Mesendoderm (in vitro differentiated cells): ENCODE results near the gene FILIP1L.
A peak's percentile ranks its signal among the peaks of the same experiment; 100 is the strongest.

ENCODE experiments used
- DNase-seq: peaks from one replicate; pipeline ENCODE4 v3.0.0; 2013
- H2AK5ac ChIP-seq: 2 replicates; pipeline ENCODE4 v1.6.1; 2013; ENCODE audit warnings: low read length, inconsistent platforms
- H2BK120ac ChIP-seq: 2 replicates; pipeline ENCODE4 v1.6.1; 2013; ENCODE audit warnings: low read depth, mild to moderate bottlenecking, low read length, moderate library complexity, mixed read lengths
- H2BK15ac ChIP-seq: replicated peaks from 2 replicates; pipeline ENCODE4 v1.6.1; 2013; ENCODE audit warnings: low read depth, mild to moderate bottlenecking, moderate library complexity
- H2BK5ac ChIP-seq: 2 replicates; pipeline ENCODE4 v1.6.1; 2013; ENCODE audit warnings: low read length, inconsistent platforms
- H3K18ac ChIP-seq: 2 replicates; pipeline ENCODE4 v1.6.1; 2013; ENCODE audit warnings: mild to moderate bottlenecking, low read length, mixed read lengths
- H3K23ac ChIP-seq: one replicate; pipeline ENCODE4 v1.6.1; 2013; ENCODE audit warnings: low read length
- H3K27ac ChIP-seq: 2 replicates; pipeline ENCODE4 v1.5.1; 2013; ENCODE audit warnings: low read depth, mild to moderate bottlenecking, inconsistent platforms, low read length, moderate library complexity
- H3K27me3 ChIP-seq: 2 replicates; pipeline ENCODE4 v1.6.1; 2013; ENCODE audit warnings: low read length, control low read depth, mild to moderate bottlenecking, inconsistent platforms; ENCODE audit not compliant: insufficient read depth, poor library complexity
- H3K36me3 ChIP-seq: 2 replicates; pipeline ENCODE4 v1.6.1; 2013; ENCODE audit warnings: low read length, inconsistent platforms; ENCODE audit not compliant: control insufficient read depth, insufficient read depth
- H3K4ac ChIP-seq: one replicate; pipeline ENCODE4 v1.6.1; 2013; ENCODE audit warnings: low read depth, mild to moderate bottlenecking, low read length, moderate library complexity
- H3K4me1 ChIP-seq: 2 replicates; pipeline ENCODE4 v1.6.1; 2013; ENCODE audit warnings: low read depth, low read length, inconsistent platforms; ENCODE audit not compliant: control insufficient read depth
- H3K4me2 ChIP-seq: 2 replicates; pipeline ENCODE4 v1.6.1; 2013; ENCODE audit warnings: low read length
- H3K4me3 ChIP-seq: 2 replicates; pipeline ENCODE4 v1.5.1; 2013; ENCODE audit warnings: mild to moderate bottlenecking, low read length
- H3K56ac ChIP-seq: one replicate; pipeline ENCODE4 v1.6.1; 2013; ENCODE audit warnings: low read length
- H3K79me1 ChIP-seq: 2 replicates; pipeline ENCODE4 v1.6.1; 2013; ENCODE audit warnings: low read length, inconsistent platforms
- H3K79me2 ChIP-seq: 2 replicates; pipeline ENCODE4 v1.6.1; 2013; ENCODE audit warnings: mild to moderate bottlenecking, low read length; ENCODE audit not compliant: control insufficient read depth, insufficient read depth
- H3K9ac ChIP-seq: 2 replicates; pipeline ENCODE4 v1.6.1; 2013; ENCODE audit warnings: low read length, inconsistent platforms
- H4K5ac ChIP-seq: one replicate; pipeline ENCODE4 v1.6.1; 2013; ENCODE audit warnings: low read length
- H4K8ac ChIP-seq: one replicate; pipeline ENCODE4 v1.6.1; 2013; ENCODE audit warnings: low read depth, mild to moderate bottlenecking, control low read depth, low read length, moderate library complexity
- WGBS: extraction: QIAGEN DNeasy Blood & Tissue Kit; methylation state at CpG from one replicate; pipeline ENCODE4 v1.1.7; 2013; ENCODE audit warnings: low lambda C conversion rate, missing lambda C conversion rate; ENCODE audit not compliant: insufficient coverage; ENCODE audit errors: extremely low coverage; 5-methylcytosine and 5-hydroxymethylcytosine counted together

FILIP1L gene

DNA sequence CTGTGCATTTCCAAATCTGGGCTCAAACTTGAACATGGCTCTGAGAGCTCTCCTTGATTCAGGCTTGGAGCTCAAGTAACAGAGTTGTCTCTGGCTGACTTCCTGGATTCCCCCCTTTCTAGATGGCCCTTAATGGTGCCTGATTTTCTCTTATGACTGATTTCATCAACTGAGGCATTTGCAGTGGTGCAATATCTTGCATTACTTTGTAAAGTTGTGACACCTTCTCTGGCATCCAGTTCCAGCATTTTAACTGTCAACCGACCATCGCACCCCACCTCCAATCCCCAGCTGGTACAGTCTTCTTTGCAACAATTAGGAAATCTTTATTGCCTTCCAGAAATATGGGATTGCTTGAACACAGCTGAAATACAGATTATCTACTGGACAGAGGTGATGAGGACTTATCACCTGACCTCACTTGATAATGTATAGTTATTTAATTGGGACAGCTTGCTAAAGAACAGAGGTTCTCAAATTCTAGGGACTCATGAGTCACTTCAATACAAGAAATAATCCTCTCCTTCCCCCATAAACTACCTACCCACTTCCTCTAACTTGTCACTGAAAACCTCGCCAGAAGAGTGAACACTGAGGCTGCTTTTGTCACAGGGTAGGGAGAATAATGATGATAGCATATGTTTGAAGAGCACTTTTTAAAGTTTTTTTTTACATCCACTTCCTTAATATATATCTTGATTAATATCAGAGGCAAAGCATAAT lies 41.8 kb downstream of the FILIP1L start:
- H4K5ac ChIP-seq: no peak overlapping the region
- no CpG with 5 or more reads among the region's 3 CpGs for WGBS
- no peaks in the 10 kb centered on the region for H3K36me3 ChIP-seq
- no peaks in the 10 kb centered on the region for H3K79me2 ChIP-seq
- H2AK5ac ChIP-seq: no peak overlapping the region
- peaks cover 5% of the 10 kb centered on the region for H3K4me1 ChIP-seq
- no peak overlapping the region for H3K56ac ChIP-seq
- H3K27me3 ChIP-seq: no peaks in the 10 kb centered on the region
- no peak overlapping the region for H2BK120ac ChIP-seq
- no peak overlapping the region for H3K9ac ChIP-seq
- H2BK15ac ChIP-seq: no peak overlapping the region
- H3K4me3 ChIP-seq: no peak overlapping the region
- H3K4me2 ChIP-seq: no peak overlapping the region
- no peak overlapping the region for H3K18ac ChIP-seq
- no peak overlapping the region for H3K4ac ChIP-seq
- no peak overlapping the region for H3K23ac ChIP-seq
- no peak for DNase-seq
- H3K79me1 ChIP-seq: no peaks in the 10 kb centered on the region
- H4K8ac ChIP-seq: no peak overlapping the region
- H2BK5ac ChIP-seq: no peak overlapping the region
- H3K27ac ChIP-seq: no peak overlapping the region

DNA sequence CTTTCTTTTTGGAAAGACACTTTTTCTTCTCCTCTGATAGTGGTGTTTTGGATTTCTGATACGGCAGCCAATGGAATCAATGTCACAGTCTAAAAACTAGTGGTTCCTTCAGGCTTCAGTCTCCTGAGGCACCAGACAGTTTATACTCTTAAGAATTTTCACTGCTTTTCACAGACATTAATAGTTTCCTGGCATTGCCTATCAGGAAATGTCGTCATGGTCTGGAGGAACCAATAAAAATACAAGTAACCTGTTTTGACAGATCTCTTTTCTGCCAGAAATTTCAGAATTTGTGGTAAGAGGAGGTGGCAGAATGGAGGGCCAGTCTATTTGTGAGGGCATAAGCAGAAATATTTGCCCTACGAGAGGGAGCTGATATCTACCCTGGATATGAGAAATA lies 44.8 kb downstream of the FILIP1L start:
- H2BK120ac ChIP-seq: no peak overlapping the region
- no peak overlapping the region for H3K27ac ChIP-seq
- H3K36me3 ChIP-seq: no peaks in the 10 kb centered on the region
- H2BK15ac ChIP-seq: no peak overlapping the region
- DNase-seq: no peak
- H2AK5ac ChIP-seq: no peak overlapping the region
- H3K9ac ChIP-seq: no peak overlapping the region
- no peak overlapping the region for H3K4me2 ChIP-seq
- no peak overlapping the region for H3K56ac ChIP-seq
- no peaks in the 10 kb centered on the region for H3K27me3 ChIP-seq
- H4K8ac ChIP-seq: no peak overlapping the region
- no CpG with 5 or more reads among the region's 3 CpGs for WGBS
- no peak overlapping the region for H3K4ac ChIP-seq
- no peak overlapping the region for H3K23ac ChIP-seq
- no peak overlapping the region for H3K18ac ChIP-seq
- H3K4me3 ChIP-seq: no peak overlapping the region
- H3K4me1 ChIP-seq: peaks cover 3% of the 10 kb centered on the region
- H4K5ac ChIP-seq: no peak overlapping the region
- H3K79me1 ChIP-seq: no peaks in the 10 kb centered on the region
- H2BK5ac ChIP-seq: no peak overlapping the region
- no peaks in the 10 kb centered on the region for H3K79me2 ChIP-seq

DNA sequence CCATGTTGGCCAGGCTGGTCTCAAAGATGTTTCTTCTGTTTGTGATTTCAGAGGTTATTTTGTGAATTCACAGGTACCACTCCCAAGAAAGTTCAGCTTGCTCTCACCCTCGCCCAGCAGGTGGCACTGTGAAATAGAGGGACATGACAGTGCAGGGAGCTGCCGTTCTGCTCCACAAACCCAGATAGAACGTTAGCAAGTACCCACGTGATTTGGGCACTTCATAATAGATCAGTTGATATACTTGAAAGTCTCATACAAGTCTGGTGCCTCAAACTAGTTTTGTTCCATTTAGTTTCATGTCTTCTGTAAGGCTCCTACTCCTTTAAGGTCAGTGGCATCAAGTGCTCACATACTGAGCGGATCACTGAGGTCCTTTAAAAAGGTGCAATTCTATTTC lies 45.5 kb downstream of the FILIP1L start:
- peak; percentile 80 for DNase-seq
- H4K8ac ChIP-seq: no peak overlapping the region
- H3K4me3 ChIP-seq: no peak overlapping the region
- no peak overlapping the region for H2BK5ac ChIP-seq
- no peaks in the 10 kb centered on the region for H3K36me3 ChIP-seq
- no peak overlapping the region for H3K18ac ChIP-seq
- H4K5ac ChIP-seq: no peak overlapping the region
- H3K27ac ChIP-seq: no peak overlapping the region
- H3K9ac ChIP-seq: no peak overlapping the region
- H3K56ac ChIP-seq: no peak overlapping the region
- H3K4ac ChIP-seq: no peak overlapping the region
- no peak overlapping the region for H3K4me2 ChIP-seq
- no peaks in the 10 kb centered on the region for H3K79me1 ChIP-seq
- peaks cover 2% of the 10 kb centered on the region for H3K4me1 ChIP-seq
- H2BK15ac ChIP-seq: no peak overlapping the region
- no CpG with 5 or more reads among the region's 5 CpGs for WGBS
- H2BK120ac ChIP-seq: no peak overlapping the region
- H3K79me2 ChIP-seq: no peaks in the 10 kb centered on the region
- H3K23ac ChIP-seq: no peak overlapping the region
- H3K27me3 ChIP-seq: no peaks in the 10 kb centered on the region
- H2AK5ac ChIP-seq: no peak overlapping the region

DNA sequence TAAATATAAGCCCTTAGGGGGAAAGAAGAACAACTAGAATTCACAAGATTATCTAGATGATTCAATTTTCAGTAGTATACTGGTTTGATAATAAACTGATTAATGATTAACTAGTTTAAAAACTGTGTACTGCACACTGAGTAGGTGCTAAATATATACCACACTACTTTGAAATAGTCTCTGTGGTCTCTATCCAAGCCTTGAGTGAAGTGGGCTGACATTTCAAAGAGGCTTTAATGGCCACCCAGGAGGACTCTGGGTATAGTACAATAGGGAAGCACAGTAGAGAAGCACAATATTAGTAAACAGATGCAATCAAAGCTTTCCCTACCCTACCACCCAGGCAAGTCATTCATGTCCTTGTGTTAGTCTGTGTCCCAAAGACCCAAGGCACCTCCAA lies 46.7 kb downstream of the FILIP1L start:
- Histone ChIP-seq H4K5ac (no peak overlapping the region), H3K4me2 (no peak overlapping the region), H2BK120ac (no peak overlapping the region), H3K27ac (no peak overlapping the region), H3K18ac (no peak overlapping the region), H3K56ac (no peak overlapping the region), H3K23ac (no peak overlapping the region), H2BK5ac (no peak overlapping the region), H3K4ac (no peak overlapping the region), H4K8ac (no peak overlapping the region), H3K27me3 (no peaks in the 10 kb centered on the region), H3K9ac (no peak overlapping the region), H3K36me3 (no peaks in the 10 kb centered on the region), H3K79me2 (no peaks in the 10 kb centered on the region), H2AK5ac (no peak overlapping the region), H2BK15ac (no peak overlapping the region), H3K79me1 (no peaks in the 10 kb centered on the region), H3K4me3 (no peak overlapping the region), H3K4me1 (no peaks in the 10 kb centered on the region)
- no peak for DNase-seq

DNA sequence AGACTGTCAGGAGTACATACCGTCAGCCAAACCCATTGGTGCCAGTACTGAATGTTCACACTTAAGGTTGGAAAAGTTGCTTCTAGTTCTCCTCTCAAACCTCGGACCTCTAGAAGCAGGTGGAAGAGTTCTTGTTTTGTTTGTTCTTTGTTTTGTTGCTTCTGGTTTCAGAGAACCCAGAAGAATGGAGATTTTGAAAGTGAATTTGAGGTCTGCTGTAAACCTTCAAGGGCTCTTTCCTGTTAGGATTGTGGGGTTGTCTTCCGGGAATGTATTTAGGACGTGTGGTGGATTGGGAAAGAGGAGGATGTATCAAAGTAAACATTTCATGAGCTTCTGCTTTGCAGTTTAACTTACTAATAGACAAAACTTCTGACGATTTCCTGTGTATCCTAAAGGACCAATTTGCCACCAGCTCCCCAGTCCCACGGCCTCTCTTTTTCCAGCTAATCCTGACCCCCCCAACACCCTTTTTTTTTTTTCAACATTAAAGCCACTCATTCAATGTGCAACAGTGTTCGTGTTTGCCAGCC lies 50.3 kb downstream of the FILIP1L start:
- no CpG with 5 or more reads among the region's 7 CpGs for WGBS
- H3K27ac ChIP-seq: no peak overlapping the region
- H3K79me1 ChIP-seq: no peaks in the 10 kb centered on the region

DNA sequence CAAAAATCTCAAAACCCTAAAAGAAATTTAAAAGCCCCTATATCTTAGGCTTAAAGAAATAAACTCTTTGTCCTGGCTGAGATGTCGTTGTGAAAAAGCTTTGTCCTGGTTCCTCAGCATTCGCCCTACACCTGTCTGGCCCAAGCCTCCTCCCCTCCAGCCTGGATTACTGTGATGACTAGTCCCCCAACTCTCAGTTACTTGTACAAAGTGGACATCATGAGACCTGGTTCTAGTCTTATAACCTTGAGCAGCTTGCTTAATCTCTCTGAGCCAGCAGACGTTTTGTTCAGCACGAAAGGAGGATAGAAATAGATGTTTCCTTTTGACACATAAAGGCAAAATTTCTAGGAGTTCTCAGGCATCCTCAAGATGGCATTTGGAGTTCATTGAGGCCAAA lies 51.6 kb downstream of the FILIP1L start:
- H2BK15ac ChIP-seq: no peak overlapping the region

More for the DNA sequence above, 50.3 kb downstream of the FILIP1L start:
- no peak overlapping the region for H3K4me2 ChIP-seq
- H2AK5ac ChIP-seq: no peak overlapping the region
- no peaks in the 10 kb centered on the region for H3K36me3 ChIP-seq
- no peak overlapping the region for H3K18ac ChIP-seq
- H4K8ac ChIP-seq: no peak overlapping the region
- no peak overlapping the region for H4K5ac ChIP-seq
- no peak overlapping the region for H2BK15ac ChIP-seq
- no peaks in the 10 kb centered on the region for H3K79me2 ChIP-seq
- H3K4ac ChIP-seq: no peak overlapping the region
- no peak overlapping the region for H2BK120ac ChIP-seq
- H3K56ac ChIP-seq: no peak overlapping the region
- no peak overlapping the region for H2BK5ac ChIP-seq
- H3K4me1 ChIP-seq: no peaks in the 10 kb centered on the region
- H3K23ac ChIP-seq: no peak overlapping the region
- H3K9ac ChIP-seq: no peak overlapping the region
- no peak overlapping the region for H3K4me3 ChIP-seq
- DNase-seq: no peak
- no peaks in the 10 kb centered on the region for H3K27me3 ChIP-seq

More for the DNA sequence above, 51.6 kb downstream of the FILIP1L start:
- no peak overlapping the region for H3K4me2 ChIP-seq
- no peak overlapping the region for H3K18ac ChIP-seq
- H2BK120ac ChIP-seq: no peak overlapping the region
- no peak overlapping the region for H4K8ac ChIP-seq
- H3K79me1 ChIP-seq: no peaks in the 10 kb centered on the region
- H4K5ac ChIP-seq: no peak overlapping the region
- no peak overlapping the region for H3K56ac ChIP-seq
- no peak overlapping the region for H2AK5ac ChIP-seq
- H3K9ac ChIP-seq: no peak overlapping the region
- H3K27me3 ChIP-seq: no peaks in the 10 kb centered on the region
- no peaks in the 10 kb centered on the region for H3K4me1 ChIP-seq
- no peaks in the 10 kb centered on the region for H3K36me3 ChIP-seq
- WGBS: no CpG with 5 or more reads among the region's 4 CpGs
- no peaks in the 10 kb centered on the region for H3K79me2 ChIP-seq
- no peak overlapping the region for H3K27ac ChIP-seq
- H3K23ac ChIP-seq: no peak overlapping the region
- no peak overlapping the region for H3K4me3 ChIP-seq
- DNase-seq: no peak
- H3K4ac ChIP-seq: no peak overlapping the region
- no peak overlapping the region for H2BK5ac ChIP-seq
